SIG-M5 (cell line): ENCODE results near the gene TUBAL3.
"Not testable (repeated sequence)": the region's sequence is repeated elsewhere in the genome, so short reads cannot be mapped to it uniquely, and the experiment has no call there.

Experiments used
- DNase-seq: peaks from one replicate; lab custom pipeline; 2025; lab: John Stamatoyannopoulos, UW

TUBAL3 gene

DNA sequence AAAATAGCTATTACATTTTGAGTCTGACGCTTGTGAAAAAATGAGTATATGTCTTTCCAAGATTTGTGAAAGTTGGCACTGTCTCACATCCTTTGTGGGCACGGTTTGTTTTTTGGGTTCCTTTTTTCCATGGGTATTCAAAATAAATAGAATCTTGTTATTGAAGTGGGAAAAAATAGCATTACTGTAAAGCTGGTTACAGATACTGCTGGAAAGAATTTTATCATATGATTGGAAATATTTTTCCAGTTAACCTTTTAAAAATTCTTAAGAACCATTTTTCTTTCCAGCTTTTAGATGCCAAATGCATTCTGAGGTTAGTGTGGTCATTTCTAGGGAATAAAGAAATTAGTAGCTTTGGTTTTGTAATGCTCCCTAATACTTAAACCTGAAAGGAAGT is 19.1 kb upstream of the TUBAL3 start:
- DNase-seq, result no peak

DNA sequence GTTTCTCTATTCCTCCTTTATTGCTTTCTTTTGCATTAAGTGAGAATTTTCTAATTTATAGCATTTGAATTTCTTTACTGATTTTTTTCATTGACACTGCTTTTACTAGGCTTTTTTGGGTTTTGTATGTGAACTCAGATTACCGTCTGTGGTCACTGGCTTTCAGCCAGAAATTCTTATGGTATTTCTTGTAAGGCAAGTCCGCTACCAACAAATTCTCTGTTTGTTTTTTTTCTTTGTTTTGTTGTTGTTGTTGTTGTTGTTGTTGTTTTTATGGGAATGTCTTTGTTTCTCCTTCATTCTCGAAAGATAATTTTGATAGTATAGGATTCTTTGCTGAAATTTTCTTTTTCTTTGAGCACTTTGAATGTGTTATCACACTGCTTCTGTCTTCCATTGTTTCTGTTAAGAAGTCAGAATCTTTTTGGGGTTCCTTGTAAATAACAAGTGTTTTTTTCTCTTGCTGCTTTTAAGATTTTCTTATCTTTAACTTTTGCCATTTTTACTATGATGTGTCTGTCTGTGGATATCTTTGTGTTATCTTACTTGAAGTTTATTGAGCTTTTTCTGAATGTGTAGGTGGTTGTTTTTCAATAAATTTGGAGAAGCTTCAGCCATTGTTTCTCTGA is 15.0 kb upstream of the TUBAL3 start:
- no peak for DNase-seq

DNA sequence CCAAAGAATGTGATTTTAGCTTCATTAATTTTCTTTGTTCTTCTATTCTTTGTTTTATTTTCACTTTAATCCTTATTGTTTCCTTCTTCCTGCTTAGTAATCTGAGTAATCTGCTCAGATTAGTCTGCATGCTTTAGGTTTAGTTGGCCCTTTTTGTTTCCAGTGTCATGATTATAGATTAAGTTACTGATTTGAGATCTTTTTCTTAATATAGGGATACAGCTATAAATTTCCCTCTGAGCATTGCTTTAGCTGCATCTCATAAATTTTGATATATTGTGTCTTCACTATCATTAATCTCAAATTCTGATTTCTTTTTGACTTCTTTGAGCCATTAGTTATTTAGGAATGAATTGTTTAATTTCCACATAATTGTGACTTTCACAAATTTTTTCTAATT is 14.0 kb upstream of the TUBAL3 start:
- no peak for DNase-seq

DNA sequence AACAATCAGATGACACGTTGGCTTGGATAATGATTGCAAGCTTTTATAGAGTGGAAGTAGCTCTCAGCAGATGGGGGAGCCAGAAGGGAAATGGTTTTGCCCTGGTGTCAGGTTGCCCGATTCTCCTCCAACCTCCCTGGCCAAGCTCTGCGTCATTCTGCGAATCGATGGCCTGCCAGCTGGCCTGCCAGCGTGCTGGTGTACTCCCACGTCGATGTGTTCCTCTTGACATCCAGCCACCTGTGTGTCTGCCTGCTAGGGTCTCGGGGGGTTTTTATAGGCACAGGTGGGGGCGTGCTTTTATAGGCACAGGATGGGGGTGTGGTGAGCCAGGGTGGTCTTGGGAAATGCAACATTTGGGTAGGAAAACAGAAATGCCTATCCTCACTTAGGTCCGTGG is 12.4 kb upstream of the TUBAL3 start:
- no peak for DNase-seq

DNA sequence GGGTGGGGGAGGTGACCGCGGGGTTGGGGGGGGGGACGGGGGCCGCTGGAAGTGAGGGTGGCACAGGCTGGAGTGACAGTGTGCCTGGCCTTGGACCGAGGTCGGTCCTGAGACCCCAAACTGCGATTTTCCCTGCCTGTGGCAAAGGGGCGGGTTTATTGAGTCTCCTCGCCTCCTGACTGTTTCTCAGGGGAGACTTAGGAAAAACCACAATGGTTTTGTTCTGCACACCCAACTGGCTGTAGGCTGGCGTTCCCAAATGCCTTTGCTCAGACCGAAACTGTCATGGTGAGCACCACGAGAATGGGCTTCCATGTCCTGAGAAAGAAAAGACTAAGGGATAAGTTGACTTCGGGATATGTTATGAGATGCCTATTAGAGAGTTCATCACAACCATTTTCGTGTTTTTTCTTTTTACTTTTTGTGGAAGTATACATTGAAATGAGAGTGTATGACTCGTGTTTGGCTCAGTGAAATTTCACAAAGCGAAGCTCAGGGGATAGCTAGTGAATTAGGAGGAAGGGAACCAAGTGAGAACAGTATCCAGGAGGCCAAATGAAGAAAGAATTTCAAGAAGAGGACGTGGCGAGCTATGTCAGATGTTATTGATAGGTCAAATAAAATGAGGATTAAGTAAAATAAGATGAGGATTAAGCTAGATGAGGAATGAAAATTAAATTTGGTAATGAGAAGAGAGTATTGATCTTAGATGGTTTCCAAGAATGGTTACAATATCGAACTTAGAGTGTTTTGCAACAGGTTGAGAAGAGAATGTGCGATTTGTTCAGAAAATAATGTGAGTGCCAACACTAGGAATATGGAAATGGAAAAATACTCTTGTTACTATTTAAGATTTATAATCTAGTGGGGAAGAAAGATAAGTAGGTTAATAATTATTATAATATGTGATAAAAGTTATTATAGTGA is 8.6 kb upstream of the TUBAL3 start:
- no peak for DNase-seq

DNA sequence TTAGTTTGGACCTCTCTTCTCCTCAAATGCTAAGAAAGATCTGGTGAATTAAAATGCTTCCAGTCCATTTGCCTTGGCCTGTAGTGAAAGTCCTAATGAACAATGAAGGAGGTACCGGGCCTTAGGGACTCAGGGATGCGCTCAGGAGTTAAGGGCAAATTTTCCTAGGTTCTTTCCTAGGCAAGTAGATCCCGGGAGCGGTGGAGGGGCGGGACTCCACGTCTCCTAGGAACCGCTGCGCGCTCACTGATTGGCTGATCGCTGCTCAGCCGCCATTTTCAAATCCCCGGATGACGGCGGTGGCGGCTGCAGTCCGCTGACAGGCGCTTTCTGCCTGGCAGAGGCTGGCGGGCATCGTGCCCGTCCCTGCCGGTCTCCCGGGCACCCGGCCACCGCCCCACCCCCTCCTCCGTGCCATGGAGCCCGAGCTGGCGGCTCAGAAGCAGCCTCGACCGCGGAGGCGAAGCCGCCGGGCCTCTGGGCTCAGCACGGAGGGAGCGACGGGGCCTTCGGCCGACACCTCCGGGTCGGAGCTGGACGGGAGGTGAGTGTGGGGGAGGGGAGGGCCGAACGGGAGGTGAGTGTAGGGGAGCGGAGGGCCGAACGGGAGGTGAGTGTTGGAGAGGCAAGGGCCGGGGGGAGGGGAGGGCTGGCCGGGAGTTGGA is 7.8 kb upstream of the TUBAL3 start, which contains the start of gene NET1:
NET1 (plus strand) TSS at position 281 of the 665 bp plus-strand sequence; CDS start at position 417, 136 bp downstream.
- no peak for DNase-seq

DNA sequence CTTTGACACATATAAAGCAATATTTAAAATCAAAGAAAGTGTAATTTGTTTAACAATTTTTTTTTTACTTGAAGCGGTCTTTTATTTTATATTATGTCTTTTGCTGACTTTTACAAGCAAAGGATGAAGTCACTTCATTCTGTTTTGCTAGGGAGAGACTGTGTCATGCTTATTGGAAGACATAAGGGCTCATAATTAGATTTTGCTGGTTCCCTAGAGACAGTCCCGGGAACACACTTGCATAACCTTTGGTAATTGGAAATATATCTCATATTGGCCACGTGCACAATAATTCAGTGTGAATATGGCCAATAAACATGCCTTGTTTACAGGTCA is 7.3 kb upstream of the TUBAL3 start:
- no peak for DNase-seq

DNA sequence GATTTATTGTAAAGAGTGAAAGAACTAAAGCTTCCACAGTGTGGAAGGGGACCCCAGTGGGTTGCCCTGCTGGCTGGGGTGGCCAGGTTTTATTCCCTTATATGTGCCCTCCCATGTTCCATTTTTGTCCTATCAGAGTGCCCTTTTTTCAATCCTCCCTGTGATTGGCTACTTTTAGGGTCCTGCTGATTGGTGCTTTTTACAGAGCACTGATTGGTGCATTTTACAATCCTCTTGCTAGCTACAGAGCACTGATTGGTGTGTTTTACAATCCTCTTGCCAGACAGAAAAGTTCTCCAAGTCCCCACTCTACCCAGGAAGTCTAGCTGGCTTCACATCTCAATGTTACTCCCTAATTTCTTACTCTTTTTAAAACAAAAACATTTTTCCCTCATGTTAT is 6.2 kb upstream of the TUBAL3 start:
- DNase-seq, result not testable (repeated sequence)

DNA sequence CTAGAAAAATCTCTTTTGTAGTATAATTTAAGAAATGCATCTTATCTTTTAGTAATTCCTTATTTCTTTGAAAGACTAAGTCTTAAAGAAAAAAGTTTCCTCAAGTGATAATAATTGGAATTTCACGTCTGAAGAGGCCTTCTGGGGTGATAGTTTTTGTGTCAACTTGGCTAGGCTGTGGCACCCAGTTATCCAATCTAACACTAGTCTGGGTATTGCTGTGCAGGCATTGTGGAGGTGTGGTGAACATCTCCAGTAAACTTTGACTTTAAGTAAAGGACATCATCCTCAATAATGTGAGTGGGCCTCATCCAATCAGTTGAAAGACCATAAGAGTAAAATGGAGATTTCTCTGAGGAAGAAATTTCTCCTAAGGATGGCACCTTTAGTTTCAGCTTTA is 2.3 kb upstream of the TUBAL3 start:
- no peak for DNase-seq

DNA sequence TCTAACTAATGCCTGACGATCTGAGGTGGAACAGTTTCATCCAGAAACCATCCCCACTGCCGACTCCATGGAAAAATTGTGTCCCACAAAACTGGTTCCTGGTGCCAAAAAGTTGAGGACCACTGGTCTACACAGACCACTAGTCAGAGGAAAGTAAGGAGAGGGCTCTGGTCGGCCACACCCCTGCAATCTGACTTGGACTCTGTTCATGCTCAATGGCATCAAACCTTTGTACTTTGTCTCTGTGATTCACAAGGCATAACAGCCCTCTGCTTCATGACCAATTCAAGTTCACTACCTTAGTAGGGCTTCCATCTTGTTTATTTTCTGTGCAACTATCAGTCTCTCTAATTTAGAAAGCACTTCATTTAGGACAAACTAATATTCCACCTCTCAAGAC is 1.8 kb downstream of the TUBAL3 start:
- DNase-seq, result no peak

DNA sequence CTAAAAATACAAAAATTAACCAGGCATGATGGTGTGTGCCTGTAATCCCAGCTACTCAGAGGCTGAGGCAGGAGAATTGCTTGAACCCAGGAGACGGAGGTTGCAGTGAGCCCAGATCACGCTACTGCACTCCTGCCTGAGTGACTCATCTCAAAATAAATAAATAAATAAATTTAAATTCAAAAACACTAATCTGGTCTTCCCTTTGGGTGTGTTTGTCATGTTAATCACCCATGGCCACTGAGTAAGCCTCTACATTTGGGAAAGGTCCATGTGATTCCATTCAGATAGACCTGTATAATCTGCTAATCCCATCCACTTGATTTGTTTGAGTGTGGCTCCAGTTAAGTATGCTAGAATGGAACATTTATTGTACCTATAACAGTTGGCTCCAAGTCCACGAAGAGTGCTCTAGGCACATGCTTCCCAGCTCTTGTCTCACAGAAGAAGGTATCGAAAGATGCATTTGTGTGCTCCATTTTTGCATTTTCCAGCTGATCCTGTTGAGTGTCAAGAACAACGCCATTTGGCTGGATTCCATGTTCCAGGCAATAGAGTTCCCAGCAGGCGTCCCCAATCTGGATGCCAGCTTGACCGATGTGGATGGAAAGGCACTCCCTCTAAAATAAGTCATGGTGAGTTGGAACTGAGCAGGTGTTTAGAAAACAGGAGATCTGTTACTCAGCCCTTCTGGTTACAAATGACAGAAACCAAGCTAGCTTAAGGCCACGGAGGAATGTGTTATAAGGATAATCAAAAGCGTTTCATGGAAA is 4.0 kb downstream of the TUBAL3 start:
- no peak for DNase-seq

DNA sequence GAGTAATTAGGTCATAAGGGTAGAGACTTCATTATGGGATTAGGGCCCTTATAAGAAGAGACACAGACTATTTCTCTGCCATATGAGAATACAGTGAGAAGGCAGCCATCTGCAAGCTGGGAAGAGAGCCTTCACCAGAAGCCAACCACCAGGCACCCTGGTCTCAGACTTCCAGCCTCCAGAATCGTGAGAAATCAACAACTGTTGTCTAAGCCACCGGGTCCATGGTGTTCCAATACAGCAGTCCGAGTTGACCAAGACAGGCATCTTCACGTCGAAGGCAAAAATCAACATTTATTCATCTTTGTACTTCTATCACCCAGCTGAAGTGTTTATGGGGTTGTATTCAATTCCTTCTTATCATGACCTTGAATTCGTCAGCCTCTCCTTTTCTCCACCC is 5.3 kb downstream of the TUBAL3 start:
- no peak for DNase-seq

DNA sequence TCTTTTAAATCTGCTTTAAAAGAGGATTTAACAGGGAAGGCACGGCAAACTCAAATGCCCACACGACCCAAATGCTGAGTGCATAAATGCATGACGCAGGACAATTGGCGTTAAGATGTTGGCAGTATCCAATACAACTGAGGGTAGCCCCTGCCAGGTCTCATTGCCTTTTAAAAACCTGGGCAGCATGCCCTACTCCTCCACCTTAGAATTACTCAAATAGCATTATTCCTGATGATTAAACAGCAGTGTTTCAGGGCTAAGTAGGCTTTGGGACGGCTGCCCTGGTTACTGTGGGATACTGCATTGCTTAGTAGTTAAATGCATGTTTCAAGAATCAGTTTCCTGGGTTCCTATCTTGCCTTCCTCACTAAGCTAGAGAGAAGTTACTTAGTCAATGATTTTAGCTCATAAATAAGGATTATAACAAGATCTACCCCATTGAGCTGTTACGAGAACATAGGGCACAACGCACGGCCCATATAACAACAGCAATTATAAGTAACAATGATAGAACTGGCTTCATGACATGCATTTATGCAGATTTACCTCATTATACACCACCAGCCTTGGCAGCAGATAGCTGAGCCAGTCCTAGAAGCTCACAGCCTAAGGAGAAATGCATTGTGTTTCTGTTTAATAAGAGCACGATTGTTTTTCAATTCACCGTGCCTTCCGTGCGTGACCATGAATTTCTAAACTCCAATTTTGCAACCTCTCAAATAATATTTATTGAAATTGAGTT is 7.9 kb downstream of the TUBAL3 start:
- no peak for DNase-seq

DNA sequence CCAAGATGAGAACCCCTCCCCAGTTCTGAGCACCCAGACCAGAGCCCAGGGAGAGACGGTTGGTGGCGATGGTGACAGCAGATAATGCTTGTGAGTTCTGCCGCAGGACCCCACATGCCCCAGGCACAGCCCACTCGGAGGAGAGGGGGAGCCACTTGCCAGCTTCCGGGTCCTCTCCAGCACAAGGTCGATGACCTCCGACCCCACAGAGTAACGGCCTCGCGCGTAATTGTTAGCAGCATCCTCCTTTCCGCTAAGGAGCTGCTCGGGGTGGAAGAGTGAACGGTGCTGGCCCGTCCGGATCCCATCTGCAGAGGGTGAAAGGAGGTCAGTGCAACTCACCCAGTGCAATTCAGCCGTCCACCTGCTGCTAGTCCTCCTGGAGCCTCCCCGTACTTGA is 9.5 kb downstream of the TUBAL3 start:
- no peak for DNase-seq

DNA sequence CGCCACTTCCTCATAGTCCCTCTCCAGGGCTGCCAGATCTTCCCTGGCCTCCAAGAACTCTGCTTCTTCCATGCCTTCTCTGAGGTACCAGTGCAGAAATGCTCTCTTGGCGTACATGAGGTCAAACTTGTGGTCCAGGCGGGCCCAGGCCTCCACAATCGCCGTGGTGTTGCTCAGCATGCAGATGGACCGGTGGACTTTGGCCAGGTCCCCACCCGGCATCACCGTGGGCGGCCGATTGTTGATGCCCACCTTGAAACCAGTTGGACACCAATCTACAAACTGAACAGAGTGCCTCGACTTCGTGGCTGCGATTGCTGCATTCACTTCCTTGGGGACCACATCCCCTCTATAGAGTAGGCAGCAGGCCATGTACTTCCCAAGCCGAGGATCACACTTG is 11.1 kb downstream of the TUBAL3 start:
- no peak for DNase-seq

DNA sequence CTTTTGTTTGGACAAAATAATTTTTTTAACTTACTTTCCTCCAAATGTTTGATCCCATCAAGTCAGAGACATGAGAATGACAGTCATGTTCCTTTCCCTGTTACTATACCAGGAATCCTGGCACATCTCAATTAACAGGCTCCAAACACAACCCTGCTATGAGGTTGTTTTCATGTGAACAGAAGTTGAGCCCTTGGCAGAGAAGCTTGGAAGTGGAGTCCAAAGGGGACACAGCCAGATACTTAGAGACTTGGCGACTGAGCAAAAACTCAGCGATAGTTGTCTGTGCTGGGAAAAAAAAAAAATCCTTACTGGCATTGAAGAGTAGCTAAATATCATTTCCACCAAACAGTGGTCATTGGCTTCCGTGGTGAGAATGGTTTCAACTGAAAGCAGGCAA is 12.8 kb downstream of the TUBAL3 start:
- no peak for DNase-seq

DNA sequence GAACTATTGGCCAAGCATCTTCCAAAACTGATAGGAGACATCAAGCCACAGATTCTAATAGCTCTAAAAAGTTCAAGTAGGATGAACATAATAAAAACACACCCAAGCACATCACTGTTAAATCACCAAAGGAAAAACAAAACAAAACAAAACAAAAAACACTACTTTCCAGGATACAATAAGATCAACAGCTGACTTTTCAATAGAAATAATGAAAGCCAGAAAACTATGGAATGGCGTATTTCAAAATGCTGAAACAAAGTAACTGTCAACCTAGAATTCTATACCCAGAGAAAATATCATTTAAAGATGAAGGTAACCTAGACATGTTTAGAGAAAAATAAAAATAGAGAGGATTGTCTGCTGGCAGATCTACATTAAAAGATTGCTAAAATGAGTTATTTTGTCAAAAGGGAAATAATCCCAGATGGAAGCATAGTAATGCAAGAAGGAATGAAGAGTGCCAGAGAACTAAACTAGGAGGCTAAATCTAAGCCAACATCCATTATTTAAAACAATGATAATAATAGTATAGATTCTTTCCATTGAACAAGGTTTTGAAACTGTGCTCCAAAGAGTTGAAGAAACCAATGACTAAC is 13.9 kb downstream of the TUBAL3 start:
- DNase-seq, result no peak

DNA sequence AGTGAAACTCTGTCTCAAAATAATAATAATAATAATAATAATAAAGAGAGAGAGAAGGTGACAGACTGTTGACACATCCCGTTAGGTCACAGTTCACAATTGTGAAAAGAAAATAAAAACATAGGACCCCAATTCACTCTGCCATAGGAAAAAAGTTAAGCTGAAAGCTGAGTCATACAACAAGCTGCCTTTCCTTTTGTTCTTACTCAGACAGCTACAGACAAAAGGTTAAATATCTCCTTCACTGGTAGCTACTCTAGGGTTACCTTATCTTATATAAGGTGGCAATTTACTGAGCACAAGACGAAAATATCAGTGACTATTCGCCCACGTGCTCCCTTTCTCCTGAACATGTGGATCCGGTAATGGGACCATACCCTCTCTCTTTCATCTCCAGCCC is 17.5 kb downstream of the TUBAL3 start:
- DNase-seq, result no peak

DNA sequence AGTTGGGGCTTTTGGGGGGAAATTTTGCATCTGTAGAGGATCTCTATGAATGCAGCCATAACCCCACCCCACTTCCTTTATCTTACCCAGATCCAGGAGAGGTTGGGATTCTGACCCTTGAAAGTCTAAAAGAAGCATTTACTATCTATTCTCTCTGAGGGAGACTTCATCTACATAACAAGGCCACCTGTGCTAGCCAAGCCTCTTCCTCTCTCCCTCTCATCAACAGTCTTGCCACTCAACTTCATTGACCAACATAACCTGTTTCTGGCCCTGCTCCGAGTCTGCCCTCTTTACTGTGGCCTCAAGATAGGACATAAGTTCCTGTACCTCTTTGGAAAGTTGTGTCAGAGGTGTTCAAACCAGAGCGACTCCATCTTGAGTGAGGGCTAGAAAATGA is 19.4 kb downstream of the TUBAL3 start:
- DNase-seq, result no peak

DNA sequence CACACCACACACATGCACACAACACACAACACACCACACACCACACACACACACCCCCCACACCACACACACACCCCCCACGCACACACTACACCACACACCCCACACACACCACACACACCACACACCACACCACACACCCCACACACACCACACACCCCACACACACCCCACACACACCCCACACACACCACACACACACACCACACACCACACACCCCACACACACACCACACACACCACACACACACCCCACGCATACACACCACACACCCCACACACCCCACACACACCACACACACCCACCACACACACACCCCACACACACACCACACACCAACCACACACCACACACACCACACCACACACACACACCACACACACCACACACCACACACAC is 23.4 kb downstream of the TUBAL3 start:
- DNase-seq, result no peak

DNA sequence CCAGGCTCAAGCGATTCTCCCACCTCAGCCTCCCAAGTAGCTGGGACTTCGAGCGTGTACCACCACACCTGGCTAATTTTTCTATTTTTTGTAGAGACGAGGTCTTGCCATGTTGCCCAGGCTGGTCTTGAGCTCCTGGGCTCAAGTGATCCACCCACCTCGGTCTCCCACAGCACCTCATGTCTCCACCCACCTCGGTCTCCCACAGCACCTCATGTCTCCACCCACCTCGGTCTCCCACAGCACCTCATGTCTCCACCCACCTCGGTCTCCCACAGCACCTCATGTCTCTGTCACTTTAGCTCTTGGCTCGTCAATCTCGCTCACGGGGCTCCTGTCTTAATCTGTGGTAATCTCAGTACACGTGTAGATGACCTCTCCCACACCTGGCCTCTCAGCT is 24.2 kb downstream of the TUBAL3 start:
- DNase-seq, result not testable (repeated sequence)
